Right renal pelvis (tissue), 4 donors: ENCODE results near the gene COX20. TPM values are rescaled to one million over a fixed set of nuclear protein-coding genes. Genes with fewer than 3 reads are reported as not detected.

Experiments used
- DNase-seq, 4 donors: peaks; one replicate each; pipeline ENCODE4 v3.0.0-alpha.2; 2013; ENCODE audit warnings: low read depth in 4 of 4, low spot score in 3 of 4, missing footprints in 1 of 4
- polyA plus RNA-seq, 4 donors: library from polyadenylated mRNA; unstranded; fragments of 120-200 nt; gene quantifications; one replicate each; pipeline ENCODE4 v1.2.1, GENCODE V29; 2013; ENCODE audit not compliant: insufficient read length in 4 of 4

The COX20 gene
- polyA plus RNA-seq, 4 donors: 111 to 138 (median 132) TPM

GRCh38 chr1:244850099-244850852 is 14.8 kb downstream of the COX20 start:
- no peak for DNase-seq

DNA sequence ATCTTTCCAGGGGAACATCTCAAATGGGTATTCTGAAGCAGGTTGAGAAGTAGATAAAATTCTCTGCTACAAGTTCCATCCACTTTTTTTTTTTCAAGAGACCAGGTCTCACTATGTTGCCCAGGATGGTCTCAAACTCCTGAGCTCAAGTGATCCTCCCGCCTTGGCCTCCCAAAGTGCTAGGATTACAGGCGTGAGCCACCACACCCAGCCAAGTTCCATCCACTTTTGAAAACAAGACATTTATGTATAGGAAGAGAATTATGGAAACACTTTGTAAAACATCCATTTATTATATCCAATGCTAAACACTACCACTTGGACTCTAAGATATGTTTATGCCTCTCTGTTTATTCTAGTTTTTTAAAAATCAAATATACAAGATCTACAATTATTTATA is 15.4 kb downstream of the COX20 start:
- no peak for DNase-seq

DNA sequence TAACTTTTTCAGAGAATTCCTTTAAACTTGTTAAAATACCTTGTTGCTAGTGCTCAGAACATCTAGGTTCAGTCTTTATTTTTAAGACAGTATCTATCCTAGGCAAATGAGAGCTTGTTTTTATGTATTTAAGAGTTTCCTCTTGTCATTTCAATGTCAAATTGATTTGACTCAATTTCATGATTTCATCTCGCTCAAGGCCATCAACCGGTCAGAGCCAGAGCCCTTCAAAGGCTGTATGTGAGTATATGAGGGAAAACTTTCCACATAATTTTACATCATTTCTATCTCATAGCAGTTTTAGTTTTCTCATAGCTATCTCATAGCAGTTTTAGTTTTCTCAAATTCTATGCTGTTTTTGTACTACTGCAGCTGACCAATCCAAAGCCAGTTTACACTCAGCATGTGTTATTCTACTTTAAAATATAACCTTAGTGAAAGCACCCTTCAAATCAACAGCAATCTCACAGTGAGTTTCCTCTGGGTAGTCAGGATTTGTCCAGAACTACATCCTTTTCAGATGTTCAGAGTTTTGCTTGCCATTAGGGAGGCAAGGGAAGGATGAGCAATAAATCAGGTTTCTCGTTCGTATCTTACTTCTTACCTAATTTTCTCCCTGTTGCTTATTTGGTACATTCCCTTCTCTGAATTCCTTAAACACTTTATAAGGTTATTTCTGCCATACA is 16.2 kb downstream of the COX20 start:
- no peak for DNase-seq

- no peak for DNase-seq
Measured at GRCh38 chr1:244852694-244853093, 17.2 kb downstream of the COX20 start.

DNA sequence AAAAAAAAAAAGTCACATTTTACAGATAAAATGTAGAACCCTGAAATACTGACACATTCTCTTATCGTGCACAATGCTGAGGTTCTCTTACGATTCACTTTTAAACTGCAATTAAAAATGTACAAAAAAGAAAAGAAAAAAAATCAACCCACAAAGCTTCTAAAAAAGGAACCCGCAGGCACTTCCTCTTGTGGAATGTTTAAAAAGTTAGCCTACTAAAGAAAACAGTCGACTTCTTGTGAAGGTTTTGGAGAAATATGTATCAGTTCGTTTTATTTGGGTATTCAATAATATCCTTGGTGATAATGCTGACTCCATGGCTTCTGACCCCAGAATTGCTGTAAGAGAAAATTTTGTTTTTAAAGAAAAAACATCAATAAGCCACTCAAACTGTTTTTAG is 18.7 kb downstream of the COX20 start:
- no peak for DNase-seq

GRCh38 chr1:244854865-244855578 is 19.6 kb downstream of the COX20 start:
- DNase-seq: no peak

- DNase-seq: no peak
Measured at GRCh38 chr1:244857761-244858160, 22.3 kb downstream of the COX20 start.

- DNase-seq: no peak
Measured at GRCh38 chr1:244858357-244858756, 22.9 kb downstream of the COX20 start.

DNA sequence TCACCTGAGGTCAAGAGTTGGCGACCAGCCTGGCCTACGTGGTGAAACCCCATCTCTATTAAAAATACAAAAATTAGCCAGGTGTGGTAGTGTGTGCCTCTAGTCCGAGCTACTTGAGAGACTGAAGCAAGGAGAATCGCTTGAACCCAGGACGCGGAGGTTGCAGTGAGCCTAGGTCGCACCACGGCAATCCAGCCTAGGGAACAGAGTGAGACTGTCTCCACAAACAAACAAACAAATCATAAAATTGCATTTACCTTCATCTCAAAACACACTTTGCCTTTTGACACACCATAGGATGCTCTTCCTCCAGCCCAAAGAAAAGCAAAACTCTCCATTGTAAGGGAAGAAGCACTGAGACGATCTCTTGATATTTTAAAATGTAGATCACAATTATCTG is 24.6 kb downstream of the COX20 start:
- no peak for DNase-seq

DNA sequence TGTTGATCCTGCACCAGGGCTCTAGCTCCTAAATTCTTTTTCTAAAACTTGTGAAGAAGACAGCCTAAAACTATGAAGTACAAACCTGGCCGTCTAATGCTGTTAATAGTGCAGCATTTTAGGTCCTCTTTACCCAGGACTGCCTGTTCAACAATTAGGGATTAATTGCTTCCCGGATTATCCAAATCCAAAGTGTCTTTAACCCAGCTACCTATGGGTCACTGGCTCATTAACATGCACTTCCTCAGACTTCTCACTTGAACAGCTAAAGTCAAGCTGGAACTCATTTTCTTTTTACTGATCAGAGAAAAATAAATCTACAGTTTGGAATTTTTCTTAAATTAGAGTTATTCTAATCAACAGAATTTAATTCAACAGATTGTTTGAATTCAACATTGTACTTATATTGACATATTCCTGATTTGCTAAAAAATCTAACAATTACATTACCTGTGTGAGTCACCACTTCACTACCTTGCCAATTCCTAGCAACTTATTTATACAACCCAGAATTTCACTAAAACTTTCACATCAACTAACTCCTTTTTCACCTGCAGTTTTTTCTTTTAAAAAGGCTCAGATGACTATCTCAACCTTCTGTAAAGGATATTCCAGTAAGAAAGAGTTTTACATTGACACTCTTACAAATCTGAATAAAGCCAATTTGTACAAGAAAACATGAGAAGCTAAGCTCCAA is 25.6 kb downstream of the COX20 start:
- no peak for DNase-seq

GRCh38 chr1:244861683-244862082 is 26.2 kb downstream of the COX20 start:
- DNase-seq: no peak

GRCh38 chr1:244862354-244862698 is 26.9 kb downstream of the COX20 start:
- DNase-seq: peak in 1 of 4 donors; percentile 15

DNA sequence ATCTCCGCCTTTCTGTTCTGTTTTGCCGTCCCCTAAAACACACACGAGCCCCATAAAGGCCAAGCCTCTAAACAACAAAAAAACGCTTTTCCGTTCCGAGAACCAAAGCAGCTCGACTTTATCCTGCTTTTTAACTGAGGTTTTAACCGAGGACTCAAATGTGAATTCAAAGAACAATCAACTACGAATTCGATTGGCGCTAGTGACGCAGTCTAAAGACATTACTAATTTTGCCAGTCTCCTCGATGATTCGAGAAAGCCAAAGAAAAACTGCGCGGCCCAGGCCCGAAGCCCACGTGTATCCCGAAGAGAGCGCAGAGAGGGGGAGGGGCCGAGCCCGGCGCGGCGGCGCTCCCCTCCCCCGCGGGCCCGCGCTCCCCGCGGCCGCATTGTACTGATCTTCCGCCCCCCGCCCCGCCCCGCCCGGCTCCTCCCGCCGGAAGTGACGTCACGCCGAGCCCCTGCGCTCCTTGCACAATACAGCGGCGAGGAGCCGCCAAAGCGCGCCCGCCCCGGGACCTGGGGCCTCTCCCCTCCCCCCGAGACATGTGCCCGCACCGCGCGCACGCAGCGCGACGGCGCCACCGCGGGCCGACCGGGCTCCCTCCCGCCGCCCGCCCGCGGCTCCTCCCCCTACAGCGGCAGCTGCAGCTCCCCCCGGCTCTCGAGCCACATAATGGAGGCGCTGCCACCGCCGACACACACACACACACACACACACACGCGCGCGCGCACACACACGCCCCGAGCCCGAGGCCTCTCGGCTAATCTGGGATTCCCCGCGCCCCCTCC is 27.4 kb downstream of the COX20 start:
- DNase-seq: peak; percentile 75 to 84 (median 81)

DNA sequence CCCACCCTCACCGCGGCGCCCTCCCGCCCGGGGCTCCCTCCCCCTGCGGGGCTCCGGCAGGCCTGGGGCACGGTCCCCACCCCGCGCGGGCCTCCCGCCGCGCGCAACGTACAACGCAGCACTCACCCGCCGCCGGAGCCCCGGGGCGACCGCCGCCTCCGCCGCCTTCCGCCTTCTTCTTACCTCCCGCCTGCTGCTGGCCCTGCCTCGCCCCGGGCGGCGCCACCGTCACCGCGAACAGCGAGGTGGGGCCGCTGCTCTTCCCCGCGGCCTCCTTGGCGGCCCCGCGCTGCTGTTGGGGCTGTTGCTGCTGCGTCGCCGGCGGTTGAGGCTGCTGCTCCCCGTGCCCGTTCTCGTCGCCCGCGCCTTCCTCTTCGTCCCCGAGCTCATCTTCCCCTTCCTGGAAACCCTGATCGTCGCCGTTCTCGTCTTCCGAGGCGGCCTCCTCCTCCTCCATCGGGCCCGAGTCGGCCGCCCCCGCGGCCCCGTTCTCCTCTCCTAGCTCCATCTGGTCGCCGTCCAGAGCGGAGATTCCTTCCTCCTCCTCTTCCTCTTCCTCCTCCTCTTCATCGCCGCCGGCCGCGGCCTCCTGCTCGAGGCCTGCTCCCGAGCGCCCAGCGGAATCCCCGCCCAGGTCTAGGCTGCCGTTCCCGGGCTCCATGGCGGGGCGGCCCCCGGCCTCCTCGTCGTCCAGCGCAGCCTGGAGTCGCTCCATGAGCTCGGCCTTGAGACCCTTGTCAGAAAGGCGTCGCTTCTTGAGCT is 28.2 kb downstream of the COX20 start:
- DNase-seq: peak in 1 of 4 donors; percentile 26

- peak; percentile 94 to 98 (median 94) for DNase-seq
Measured at GRCh38 chr1:244864253-244865027, 29.0 kb downstream of the COX20 start, which contains the start of gene HNRNPU. Gene HNRNPU, minus strand, starts transcription at chr1:244864543. Its CDS starts 236 bp downstream, at chr1:244864307.

GRCh38 chr1:244865028-244865371 is 29.5 kb downstream of the COX20 start:
- no peak for DNase-seq

- DNase-seq: no peak
Measured at GRCh38 chr1:244865820-244866219, 30.4 kb downstream of the COX20 start.

GRCh38 chr1:244866355-244866754 is 30.9 kb downstream of the COX20 start:
- no peak for DNase-seq
